Right lobe of liver (tissue), 4 donors: ENCODE measurements around the gene ELMOD3.

ENCODE experiments used
- POLR2A ChIP-seq: fragments of 450-650 bp; IDR thresholded peaks from one replicate; pipeline ENCODE4 v1.6.1; 2017; ENCODE audit warnings: antibody characterized with exemption, mild to moderate bottlenecking
- TF ChIP-seq, protein P1 (sequence below), 4 donors: fragments of 200-600 bp in 3 of 4; fragments of 450-650 bp in 1 of 4; IDR thresholded peaks; one replicate each; pipeline versions ENCODE4 v1.5.1 to v1.8.0; 2016 to 2022; ENCODE audit warnings: antibody characterized with exemption in 4 of 4, mild to moderate bottlenecking in 2 of 4
- donor health status: DM: no; HTN: no; CAD: no.
- donor health status: DM: no; HTN: no; CAD: no.
- donor health status: DM: no; HTN: yes; CAD: no.

GRCh38 chr2:85405201-85406059, 50.9 kb downstream of the ELMOD3 start:
- TF ChIP-seq, protein P1, sequence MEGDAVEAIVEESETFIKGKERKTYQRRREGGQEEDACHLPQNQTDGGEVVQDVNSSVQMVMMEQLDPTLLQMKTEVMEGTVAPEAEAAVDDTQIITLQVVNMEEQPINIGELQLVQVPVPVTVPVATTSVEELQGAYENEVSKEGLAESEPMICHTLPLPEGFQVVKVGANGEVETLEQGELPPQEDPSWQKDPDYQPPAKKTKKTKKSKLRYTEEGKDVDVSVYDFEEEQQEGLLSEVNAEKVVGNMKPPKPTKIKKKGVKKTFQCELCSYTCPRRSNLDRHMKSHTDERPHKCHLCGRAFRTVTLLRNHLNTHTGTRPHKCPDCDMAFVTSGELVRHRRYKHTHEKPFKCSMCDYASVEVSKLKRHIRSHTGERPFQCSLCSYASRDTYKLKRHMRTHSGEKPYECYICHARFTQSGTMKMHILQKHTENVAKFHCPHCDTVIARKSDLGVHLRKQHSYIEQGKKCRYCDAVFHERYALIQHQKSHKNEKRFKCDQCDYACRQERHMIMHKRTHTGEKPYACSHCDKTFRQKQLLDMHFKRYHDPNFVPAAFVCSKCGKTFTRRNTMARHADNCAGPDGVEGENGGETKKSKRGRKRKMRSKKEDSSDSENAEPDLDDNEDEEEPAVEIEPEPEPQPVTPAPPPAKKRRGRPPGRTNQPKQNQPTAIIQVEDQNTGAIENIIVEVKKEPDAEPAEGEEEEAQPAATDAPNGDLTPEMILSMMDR (IDR thresholded peaks at IDR 0.05) = no peak
- TF ChIP-seq POLR2A = no peak
